ENCODE data around the gene MGAT4A.
"Not testable (repeated sequence)": the region's sequence is repeated elsewhere in the genome, so short reads cannot be mapped to it uniquely, and the experiment has no call there.

MGAT4A gene

GRCh38 chr2:98728088-98728718 lies 2.7 kb downstream of the MGAT4A start:
- DNase-seq: not testable (repeated sequence)

- no peak for DNase-seq
Measured at GRCh38 chr2:98727369-98728087, 3.4 kb downstream of the MGAT4A start.

- no peak for DNase-seq
Measured at GRCh38 chr2:98726735-98727368, 4.1 kb downstream of the MGAT4A start.

GRCh38 chr2:98726205-98726604 lies 4.7 kb downstream of the MGAT4A start:
- no peak for DNase-seq

- no peak for DNase-seq
Measured at GRCh38 chr2:98720286-98720685, 10.6 kb downstream of the MGAT4A start.

GRCh38 chr2:98717621-98718020 lies 13.3 kb downstream of the MGAT4A start:
- no peak for DNase-seq

- DNase-seq: no peak
Measured at GRCh38 chr2:98716786-98717185, 14.1 kb downstream of the MGAT4A start.

- DNase-seq: no peak
Measured at GRCh38 chr2:98715812-98716451, 15.0 kb downstream of the MGAT4A start.

- no peak for DNase-seq
Measured at GRCh38 chr2:98713332-98714015, 17.5 kb downstream of the MGAT4A start.

GRCh38 chr2:98712145-98712544 lies 18.8 kb downstream of the MGAT4A start:
- DNase-seq: no peak

GRCh38 chr2:98711506-98711905 lies 19.4 kb downstream of the MGAT4A start:
- no peak for DNase-seq

GRCh38 chr2:98710734-98711133 lies 20.2 kb downstream of the MGAT4A start:
- DNase-seq: no peak

- no peak for DNase-seq
Measured at GRCh38 chr2:98709535-98709934, 21.4 kb downstream of the MGAT4A start.

GRCh38 chr2:98708396-98709186 lies 22.3 kb downstream of the MGAT4A start:
- DNase-seq: no peak

GRCh38 chr2:98706591-98706990 lies 24.3 kb downstream of the MGAT4A start:
- no peak for DNase-seq

- no peak for DNase-seq
Measured at GRCh38 chr2:98705333-98705617, 25.7 kb downstream of the MGAT4A start.

- DNase-seq: no peak
Measured at GRCh38 chr2:98704499-98705332, 26.2 kb downstream of the MGAT4A start.

GRCh38 chr2:98703738-98704137 lies 27.2 kb downstream of the MGAT4A start:
- no peak for DNase-seq

GRCh38 chr2:98702858-98703620 lies 27.9 kb downstream of the MGAT4A start:
- DNase-seq: no peak

GRCh38 chr2:98702127-98702802 lies 28.7 kb downstream of the MGAT4A start:
- no peak for DNase-seq
